ENCODE results near the gene IHH.

IHH gene

GRCh38 chr2:219042157-219042556 lies 18.6 kb downstream of the IHH start:
- no peak for TF ChIP-seq CTCF (IDR thresholded peaks at IDR 0.05; ENCODE audit: control insufficient read depth, insufficient read depth, low read depth, low read length, missing control alignments)
- no peak overlapping the region for H3K4me3 ChIP-seq (ENCODE audit: control insufficient read depth, low read depth, low read length)
- DNase-seq (ENCODE audit: low read depth): no peak

- peak within 1 kb of the TSS; percentile 41 for H3K4me3 ChIP-seq (ENCODE audit: control insufficient read depth, low read depth, low read length)
- TF ChIP-seq CTCF (IDR thresholded peaks at IDR 0.05; ENCODE audit: control insufficient read depth, insufficient read depth, low read depth, low read length, missing control alignments): no peak
- no peak for DNase-seq (ENCODE audit: low read depth)
Measured at GRCh38 chr2:219041252-219041651, 19.5 kb downstream of the IHH start, which contains the start of gene CFAP65. TSS of gene CFAP65 (minus strand) at chr2:219041516. CDS start at chr2:219039048, 2,468 bp downstream.

GRCh38 chr2:219038600-219038999 lies 22.1 kb downstream of the IHH start:
- no peak for DNase-seq (ENCODE audit: low read depth)
- no peak overlapping the region for H3K4me3 ChIP-seq (ENCODE audit: control insufficient read depth, low read depth, low read length)
- no peak for TF ChIP-seq CTCF (IDR thresholded peaks at IDR 0.05; ENCODE audit: control insufficient read depth, insufficient read depth, low read depth, low read length, missing control alignments)

- DNase-seq (ENCODE audit: low read depth): no peak
- no peak for TF ChIP-seq CTCF (IDR thresholded peaks at IDR 0.05; ENCODE audit: control insufficient read depth, insufficient read depth, low read depth, low read length, missing control alignments)
- no peak overlapping the region for H3K4me3 ChIP-seq (ENCODE audit: control insufficient read depth, low read depth, low read length)
Measured at GRCh38 chr2:219037783-219038499, 22.8 kb downstream of the IHH start.

- TF ChIP-seq CTCF (IDR thresholded peaks at IDR 0.05; ENCODE audit: control insufficient read depth, insufficient read depth, low read depth, low read length, missing control alignments): no peak
- no peak overlapping the region for H3K4me3 ChIP-seq (ENCODE audit: control insufficient read depth, low read depth, low read length)
- DNase-seq (ENCODE audit: low read depth): no peak
Measured at GRCh38 chr2:219035942-219036341, 24.8 kb downstream of the IHH start.

- H3K4me3 ChIP-seq (ENCODE audit: control insufficient read depth, low read depth, low read length): no peak overlapping the region
- TF ChIP-seq CTCF (IDR thresholded peaks at IDR 0.05; ENCODE audit: control insufficient read depth, insufficient read depth, low read depth, low read length, missing control alignments): no peak
- DNase-seq (ENCODE audit: low read depth): no peak
Measured at GRCh38 chr2:219034823-219035222, 25.9 kb downstream of the IHH start.
